PC-3 (cell line): ENCODE measurements around the gene TM4SF4. TPM values are rescaled to one million over a fixed set of nuclear protein-coding genes. Genes with fewer than 3 reads are reported as not detected.

ENCODE experiments used
- ATAC-seq: fragments of 200-7000 bp; cut with Tn5 transposase; 2 replicates; pipeline ENCODE4 v1.9.1; 2020; ENCODE audit warnings: mild to moderate bottlenecking, moderate library complexity
- BruUV-seq: library from RNA; stranded (reverse); fragments of 400-500 nt; replicated peaks from 2 replicates; lab custom pipeline; 2021; lab: Mats Ljungman, UMichigan
- CTCF ChIA-PET: fragments of 300-600 bp; sonication (Branson Sonifier 250); formaldehyde crosslinking; loops from one replicate; lab custom pipeline; 2022; ENCODE audit warnings: antibody characterized with exemption; lab: Charles Lee
- POLR2A ChIA-PET: fragments of 300-600 bp; sonication (Branson Sonifier 250); formaldehyde crosslinking; loops from one replicate; lab custom pipeline; 2022; ENCODE audit warnings: antibody characterized with exemption; ENCODE audit not compliant: unreplicated experiment; lab: Charles Lee
- DNase-seq: peaks from one replicate; pipeline ENCODE4 v3.0.0-alpha.2; 2015
- H2AFZ ChIP-seq: fragments of 300-600 bp; sonication (generic); 2 replicates; pipeline ENCODE4 v1.6.0; 2016; ENCODE audit warnings: antibody characterized with exemption, low read length
- H3F3A ChIP-seq: fragments of 300-600 bp; sonication (generic); one replicate; pipeline ENCODE4 v1.6.0; 2017; ENCODE audit warnings: antibody characterized with exemption, low read length, control low read depth, mild to moderate bottlenecking; ENCODE audit not compliant: unreplicated experiment
- H3K27ac ChIP-seq: fragments of 300-600 bp; sonication (generic); 2 replicates; pipeline ENCODE4 v1.5.1; 2016; ENCODE audit warnings: mild to moderate bottlenecking, low read length
- H3K27me3 ChIP-seq: fragments of 300-600 bp; sonication (generic); 2 replicates; pipeline ENCODE4 v1.6.1; 2016; ENCODE audit warnings: low read length, mixed read lengths
- H3K36me3 ChIP-seq: fragments of 300-600 bp; sonication (generic); 2 replicates; pipeline ENCODE4 v1.6.1; 2016; ENCODE audit warnings: low read depth, mixed run types, low read length, mixed read lengths
- H3K4me1 ChIP-seq: fragments of 300-600 bp; sonication (generic); 2 replicates; pipeline ENCODE4 v1.5.1; 2016; ENCODE audit warnings: low read length; ENCODE audit not compliant: insufficient read depth
- H3K4me2 ChIP-seq: fragments of 300-600 bp; sonication (generic); 2 replicates; pipeline ENCODE4 v1.6.0; 2016; ENCODE audit warnings: low read length
- H3K4me3 ChIP-seq: fragments of 300-600 bp; sonication (generic); 2 replicates; pipeline ENCODE4 v1.5.1; 2016; ENCODE audit warnings: mild to moderate bottlenecking, low read length, mixed read lengths
- H3K79me2 ChIP-seq: fragments of 300-600 bp; sonication (generic); 2 replicates; pipeline ENCODE4 v1.6.1; 2017; ENCODE audit warnings: low read length, mixed read lengths
- H3K9ac ChIP-seq: fragments of 300-600 bp; sonication (generic); 2 replicates; pipeline ENCODE4 v1.6.0; 2016; ENCODE audit warnings: mild to moderate bottlenecking, low read length
- H3K9me2 ChIP-seq: fragments of 300-600 bp; sonication (generic); replicated peaks from 2 replicates; pipeline ENCODE4 v1.6.1; 2016; ENCODE audit warnings: mixed run types, low read length, mixed read lengths
- H3K9me3 ChIP-seq: fragments of 300-600 bp; sonication (generic); 2 replicates; pipeline ENCODE4 v1.6.1; 2016; ENCODE audit warnings: low read length, mixed read lengths
- H4K20me1 ChIP-seq: fragments of 300-600 bp; sonication (generic); 2 replicates; pipeline ENCODE4 v1.6.1; 2016; ENCODE audit warnings: low read length, mixed read lengths
- CTCF ChIP-seq: fragments of 300-600 bp; sonication (generic); conservative IDR thresholded peaks from 2 replicates; pipeline ENCODE4 v1.5.1; 2017; ENCODE audit warnings: antibody characterized with exemption, low read depth, mild to moderate bottlenecking, low read length
- EZH2 ChIP-seq: fragments of 300-600 bp; sonication (generic); IDR thresholded peaks from one replicate; pipeline ENCODE4 v1.6.1; 2017; ENCODE audit warnings: antibody characterized with exemption, mild to moderate bottlenecking, low read length; ENCODE audit not compliant: unreplicated experiment
- EZH2phosphoT487 ChIP-seq: fragments of 300-600 bp; sonication (generic); IDR thresholded peaks from 2 replicates; pipeline ENCODE4 v1.6.1; 2018; ENCODE audit warnings: mild to moderate bottlenecking, antibody characterized with exemption, low read length, borderline replicate concordance
- intact Hi-C: fragments of 100-400 bp; cut with micrococcal nuclease; formaldehyde crosslinking; loops from 2 replicates; pipeline ENCODE4 v1.9.0; 2023
- total RNA-seq: library from RNA; depleted of rRNA; stranded (reverse); fragments of >200 nt; gene quantifications from 2 replicates; pipeline ENCODE4 v1.2.3, GENCODE V29; 2014

The TM4SF4 gene
- total RNA-seq, 1 experiment from 2014 or later, result 0.40 TPM

- ChIA-PET POLR2A (no interaction called here), CTCF (no interaction called here)
- Histone ChIP-seq H3K9ac (no peak overlapping the region), H3K9me3 (no peaks in the 10 kb centered on the region), H2AFZ (no peak overlapping the region), H3K27me3 (no peaks in the 10 kb centered on the region), H3K4me3 (no peak overlapping the region), H3K4me2 (no peak overlapping the region), H4K20me1 (no peaks in the 10 kb centered on the region), H3K4me1 (peaks cover 34% of the 10 kb centered on the region), H3F3A (no peaks in the 10 kb centered on the region), H3K36me3 (peaks cover 43% of the 10 kb centered on the region), H3K79me2 (peaks cover 49% of the 10 kb centered on the region), H3K27ac (no peak overlapping the region), H3K9me2 (no peaks in the 10 kb centered on the region)
- no TSS peak for BruUV-seq
- DNase-seq (no peak), ATAC-seq (no peak)
- TF ChIP-seq EZH2 (no peak), CTCF (no peak), EZH2phosphoT487 (no peak)
- intact Hi-C loops, result no loop called here
Measured at GRCh38 chr3:149545049-149545448, 70.6 kb downstream of the TM4SF4 start.

GRCh38 chr3:149547413-149547812 is 72.9 kb downstream of the TM4SF4 start:
- Histone ChIP-seq H3K9me2 (no peaks in the 10 kb centered on the region), H4K20me1 (no peaks in the 10 kb centered on the region), H3K36me3 (peaks cover 29% of the 10 kb centered on the region), H3K4me1 (peaks cover 22% of the 10 kb centered on the region), H3K79me2 (peaks cover 52% of the 10 kb centered on the region), H3K27ac (peak overlapping the region; percentile 88), H3K4me3 (no peak overlapping the region), H3K9me3 (no peaks in the 10 kb centered on the region), H3K4me2 (peak overlapping the region; percentile 36; the same call in 1 of the 2 replicates), H3F3A (no peaks in the 10 kb centered on the region), H3K9ac (peak overlapping the region; percentile 30), H3K27me3 (no peaks in the 10 kb centered on the region), H2AFZ (no peak overlapping the region)
- intact Hi-C loops, result no loop called here
- no TSS peak for BruUV-seq
- ATAC-seq (no peak), DNase-seq (no peak)
- ChIA-PET POLR2A (interaction anchor here (0.6 to 0.7 kb wide), 2 partner anchors 89 to 111 kb away, joined by 10 to 11 read pairs; partner anchors contain the start of gene WWTR1), CTCF (no interaction called here)
- TF ChIP-seq EZH2, result no peak
- TF ChIP-seq EZH2phosphoT487, result no peak
- no peak for TF ChIP-seq CTCF

GRCh38 chr3:149547954-149548668 is 73.6 kb downstream of the TM4SF4 start:
- BruUV-seq, result no TSS peak
- DNase-seq (peak; percentile 72), ATAC-seq (peak; percentile 70)
- peak overlapping the region; percentile 36 for H3K4me2 ChIP-seq
- POLR2A ChIA-PET, result interaction anchor here (0.5 kb wide), 1 partner anchor 33 kb away, joined by 12 read pairs; no protein-coding TSS in a partner anchor
- H3K27ac ChIP-seq, result peak overlapping the region; percentile 88
- no peaks in the 10 kb centered on the region for H3K27me3 ChIP-seq
- TF ChIP-seq EZH2 (no peak), EZH2phosphoT487 (no peak)
- H3K9me2 ChIP-seq, result no peaks in the 10 kb centered on the region
- no peaks in the 10 kb centered on the region for H4K20me1 ChIP-seq
- H3F3A ChIP-seq, result no peaks in the 10 kb centered on the region
- H3K4me1 ChIP-seq, result peaks cover 22% of the 10 kb centered on the region
- CTCF ChIA-PET, result no interaction called here
- H3K4me3 ChIP-seq, result peak overlapping the region; percentile 3; the same call in 1 of the 2 replicates
- no peaks in the 10 kb centered on the region for H3K9me3 ChIP-seq
- H3K9ac ChIP-seq, result peak overlapping the region; percentile 57
- intact Hi-C loops, result no loop called here
- H2AFZ ChIP-seq, result no peak overlapping the region
- H3K79me2 ChIP-seq, result peaks cover 52% of the 10 kb centered on the region
- H3K36me3 ChIP-seq, result peaks cover 29% of the 10 kb centered on the region
